ENCODE measurements around the gene FURIN.
"Not testable (repeated sequence)": the region's sequence is repeated elsewhere in the genome, so short reads cannot be mapped to it uniquely, and the experiment has no call there.

FURIN gene

GRCh38 chr15:90916461-90916860, 48.1 kb downstream of the FURIN start:
- no peaks in the 10 kb centered on the region for H3K4me1 ChIP-seq (ENCODE audit: control insufficient read depth, insufficient read depth, low read length, poor library complexity, severe bottlenecking)
- H3K9me3 ChIP-seq (ENCODE audit: control insufficient read depth, low read length) = no peaks in the 10 kb centered on the region
- H3K27ac ChIP-seq (ENCODE audit: insufficient read depth, low read length, poor library complexity, severe bottlenecking) = no peak overlapping the region
- DNase-seq = no peak
- H3K36me3 ChIP-seq (ENCODE audit: control insufficient read depth, insufficient read depth, low read length) = peaks cover 96% of the 10 kb centered on the region
- no peaks in the 10 kb centered on the region for H3K27me3 ChIP-seq (replicated peaks; ENCODE audit: control insufficient read depth, insufficient read depth, low read length, poor library complexity, severe bottlenecking)
- H3K4me3 ChIP-seq (ENCODE audit: insufficient read depth, low read depth, low read length, poor library complexity, severe bottlenecking) = no peak overlapping the region

- DNase-seq = no peak
- Histone ChIP-seq H3K4me3 (ENCODE audit: insufficient read depth, low read depth, low read length, poor library complexity, severe bottlenecking) (no peak overlapping the region), H3K9me3 (ENCODE audit: control insufficient read depth, low read length) (no peaks in the 10 kb centered on the region), H3K27me3 (replicated peaks; ENCODE audit: control insufficient read depth, insufficient read depth, low read length, poor library complexity, severe bottlenecking) (no peaks in the 10 kb centered on the region), H3K27ac (ENCODE audit: insufficient read depth, low read length, poor library complexity, severe bottlenecking) (no peak overlapping the region), H3K4me1 (ENCODE audit: control insufficient read depth, insufficient read depth, low read length, poor library complexity, severe bottlenecking) (no peaks in the 10 kb centered on the region), H3K36me3 (ENCODE audit: control insufficient read depth, insufficient read depth, low read length) (peaks cover 85% of the 10 kb centered on the region)
Measured at GRCh38 chr15:90917569-90917968, 49.2 kb downstream of the FURIN start.

- no peak overlapping the region for H3K4me3 ChIP-seq (ENCODE audit: insufficient read depth, low read depth, low read length, poor library complexity, severe bottlenecking)
- DNase-seq = no peak
- peaks cover 78% of the 10 kb centered on the region for H3K36me3 ChIP-seq (ENCODE audit: control insufficient read depth, insufficient read depth, low read length)
- H3K9me3 ChIP-seq (ENCODE audit: control insufficient read depth, low read length) = no peaks in the 10 kb centered on the region
- H3K27me3 ChIP-seq (replicated peaks; ENCODE audit: control insufficient read depth, insufficient read depth, low read length, poor library complexity, severe bottlenecking) = no peaks in the 10 kb centered on the region
- no peak overlapping the region for H3K27ac ChIP-seq (ENCODE audit: insufficient read depth, low read length, poor library complexity, severe bottlenecking)
- no peaks in the 10 kb centered on the region for H3K4me1 ChIP-seq (ENCODE audit: control insufficient read depth, insufficient read depth, low read length, poor library complexity, severe bottlenecking)
Measured at GRCh38 chr15:90918034-90918788, 49.8 kb downstream of the FURIN start.

GRCh38 chr15:90918835-90919234, 50.4 kb downstream of the FURIN start:
- Histone ChIP-seq H3K4me1 (ENCODE audit: control insufficient read depth, insufficient read depth, low read length, poor library complexity, severe bottlenecking) (no peaks in the 10 kb centered on the region), H3K9me3 (ENCODE audit: control insufficient read depth, low read length) (no peaks in the 10 kb centered on the region), H3K27ac (ENCODE audit: insufficient read depth, low read length, poor library complexity, severe bottlenecking) (no peak overlapping the region), H3K4me3 (ENCODE audit: insufficient read depth, low read depth, low read length, poor library complexity, severe bottlenecking) (no peak overlapping the region), H3K27me3 (replicated peaks; ENCODE audit: control insufficient read depth, insufficient read depth, low read length, poor library complexity, severe bottlenecking) (no peaks in the 10 kb centered on the region), H3K36me3 (ENCODE audit: control insufficient read depth, insufficient read depth, low read length) (peaks cover 72% of the 10 kb centered on the region)
- no peak for DNase-seq

- H3K9me3 ChIP-seq (ENCODE audit: control insufficient read depth, low read length) = no peaks in the 10 kb centered on the region
- no peak for DNase-seq
- H3K4me3 ChIP-seq (ENCODE audit: insufficient read depth, low read depth, low read length, poor library complexity, severe bottlenecking) = no peak overlapping the region
- H3K27me3 ChIP-seq (replicated peaks; ENCODE audit: control insufficient read depth, insufficient read depth, low read length, poor library complexity, severe bottlenecking) = no peaks in the 10 kb centered on the region
- H3K36me3 ChIP-seq (ENCODE audit: control insufficient read depth, insufficient read depth, low read length) = peaks cover 44% of the 10 kb centered on the region
- no peaks in the 10 kb centered on the region for H3K4me1 ChIP-seq (ENCODE audit: control insufficient read depth, insufficient read depth, low read length, poor library complexity, severe bottlenecking)
- H3K27ac ChIP-seq (ENCODE audit: insufficient read depth, low read length, poor library complexity, severe bottlenecking) = no peak overlapping the region
Measured at GRCh38 chr15:90921887-90922286, 53.5 kb downstream of the FURIN start.

- not testable (repeated sequence) for H3K4me3 ChIP-seq (ENCODE audit: insufficient read depth, low read depth, low read length, poor library complexity, severe bottlenecking); H3K9me3 ChIP-seq (ENCODE audit: control insufficient read depth, low read length); H3K27me3 ChIP-seq (replicated peaks; ENCODE audit: control insufficient read depth, insufficient read depth, low read length, poor library complexity, severe bottlenecking); DNase-seq; H3K4me1 ChIP-seq (ENCODE audit: control insufficient read depth, insufficient read depth, low read length, poor library complexity, severe bottlenecking); H3K27ac ChIP-seq (ENCODE audit: insufficient read depth, low read length, poor library complexity, severe bottlenecking)
- peaks cover 35% of the 10 kb centered on the region for H3K36me3 ChIP-seq (ENCODE audit: control insufficient read depth, insufficient read depth, low read length)
Measured at GRCh38 chr15:90922712-90923322, 54.4 kb downstream of the FURIN start.

GRCh38 chr15:90924375-90924774, 56.0 kb downstream of the FURIN start:
- Histone ChIP-seq H3K9me3 (ENCODE audit: control insufficient read depth, low read length) (no peaks in the 10 kb centered on the region), H3K4me3 (ENCODE audit: insufficient read depth, low read depth, low read length, poor library complexity, severe bottlenecking) (no peak overlapping the region), H3K4me1 (ENCODE audit: control insufficient read depth, insufficient read depth, low read length, poor library complexity, severe bottlenecking) (no peaks in the 10 kb centered on the region), H3K27me3 (replicated peaks; ENCODE audit: control insufficient read depth, insufficient read depth, low read length, poor library complexity, severe bottlenecking) (no peaks in the 10 kb centered on the region), H3K36me3 (ENCODE audit: control insufficient read depth, insufficient read depth, low read length) (peaks cover 19% of the 10 kb centered on the region), H3K27ac (ENCODE audit: insufficient read depth, low read length, poor library complexity, severe bottlenecking) (no peak overlapping the region)
- no peak for DNase-seq

GRCh38 chr15:90926766-90927165, 58.4 kb downstream of the FURIN start:
- H3K36me3 ChIP-seq (ENCODE audit: control insufficient read depth, insufficient read depth, low read length); H3K4me3 ChIP-seq (ENCODE audit: insufficient read depth, low read depth, low read length, poor library complexity, severe bottlenecking); H3K27me3 ChIP-seq (replicated peaks; ENCODE audit: control insufficient read depth, insufficient read depth, low read length, poor library complexity, severe bottlenecking); H3K27ac ChIP-seq (ENCODE audit: insufficient read depth, low read length, poor library complexity, severe bottlenecking); H3K9me3 ChIP-seq (ENCODE audit: control insufficient read depth, low read length); DNase-seq: not testable (repeated sequence)
- peaks cover 16% of the 10 kb centered on the region for H3K4me1 ChIP-seq (ENCODE audit: control insufficient read depth, insufficient read depth, low read length, poor library complexity, severe bottlenecking)

GRCh38 chr15:90928106-90928505, 59.7 kb downstream of the FURIN start:
- H3K27me3 ChIP-seq (replicated peaks; ENCODE audit: control insufficient read depth, insufficient read depth, low read length, poor library complexity, severe bottlenecking); DNase-seq; H3K36me3 ChIP-seq (ENCODE audit: control insufficient read depth, insufficient read depth, low read length); H3K9me3 ChIP-seq (ENCODE audit: control insufficient read depth, low read length); H3K27ac ChIP-seq (ENCODE audit: insufficient read depth, low read length, poor library complexity, severe bottlenecking); H3K4me3 ChIP-seq (ENCODE audit: insufficient read depth, low read depth, low read length, poor library complexity, severe bottlenecking): not testable (repeated sequence)
- H3K4me1 ChIP-seq (ENCODE audit: control insufficient read depth, insufficient read depth, low read length, poor library complexity, severe bottlenecking) = peaks cover 21% of the 10 kb centered on the region

GRCh38 chr15:90929246-90930019, 61.0 kb downstream of the FURIN start:
- peak overlapping the region; percentile 56 for H3K4me3 ChIP-seq (ENCODE audit: insufficient read depth, low read depth, low read length, poor library complexity, severe bottlenecking)
- no peaks in the 10 kb centered on the region for H3K36me3 ChIP-seq (ENCODE audit: control insufficient read depth, insufficient read depth, low read length)
- H3K27me3 ChIP-seq (replicated peaks; ENCODE audit: control insufficient read depth, insufficient read depth, low read length, poor library complexity, severe bottlenecking) = no peaks in the 10 kb centered on the region
- no peaks in the 10 kb centered on the region for H3K9me3 ChIP-seq (ENCODE audit: control insufficient read depth, low read length)
- H3K27ac ChIP-seq (ENCODE audit: insufficient read depth, low read length, poor library complexity, severe bottlenecking) = peak overlapping the region; percentile 83
- DNase-seq = no peak
- H3K4me1 ChIP-seq (ENCODE audit: control insufficient read depth, insufficient read depth, low read length, poor library complexity, severe bottlenecking) = peaks cover 28% of the 10 kb centered on the region

All from effector memory CD4-positive, alpha-beta T cell (primary cell).